Central memory CD4-positive, alpha-beta T cell (primary cell): ENCODE results near the gene ARID3B.

Experiments
- DNase-seq: peaks from one replicate; pipeline ENCODE4 v3.0.0; 2022

The ARID3B gene

DNA sequence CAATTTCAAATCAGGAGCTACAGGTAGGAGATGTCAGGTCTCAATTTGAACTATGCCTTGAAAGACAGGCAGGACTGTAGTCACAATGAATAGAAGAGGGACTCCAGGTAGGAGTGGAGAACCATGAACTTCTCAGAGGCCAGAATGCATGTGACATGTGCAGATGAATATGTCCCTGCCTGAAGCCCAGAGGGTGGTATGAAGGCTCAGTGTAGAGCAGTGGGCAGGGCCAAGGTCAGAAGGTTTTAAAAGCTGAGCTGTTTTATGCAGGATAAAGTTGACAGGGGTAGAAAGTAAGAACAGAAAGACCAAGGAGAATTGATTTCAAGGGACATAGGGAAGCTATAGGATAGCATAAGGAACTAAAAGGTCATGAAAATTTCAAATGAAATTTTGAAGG lies 105.5 kb downstream of the ARID3B start:
- no peak for DNase-seq
